K562 (cell line): ENCODE results near the gene LRRK2. TPM values are rescaled to one million over a fixed set of nuclear protein-coding genes. Genes with fewer than 3 reads are reported as not detected.

Experiments used
- ATAC-seq: fragments of 200-7000 bp; cut with Tn5 transposase; 3 replicates; pipeline ENCODE4 v1.9.1; 2020; ENCODE audit warnings: moderate library complexity
- BruUV-seq: library from RNA; stranded (reverse); fragments of 400-500 nt; replicated peaks from 2 replicates; lab custom pipeline; 2021; lab: Mats Ljungman, UMichigan
- CTCF ChIA-PET: fragments of 300-600 bp; formaldehyde crosslinking; extraction: SDS; loops from one replicate; lab custom pipeline; 2021; ENCODE audit warnings: low intra/inter-chr PET ratio; lab: Yijun Ruan, JAX
- POLR2A ChIA-PET: fragments of 300-600, 350-650 bp; sonication (Branson Sonifier 250); formaldehyde crosslinking; extraction: SDS; loops from one replicate; lab custom pipeline; 2021; ENCODE audit warnings: antibody characterized with exemption, inconsistent platforms; lab: Yijun Ruan, JAX
- DNase-seq, 4 experiments: peaks; one replicate each; pipeline versions ENCODE4 v3.0.0 to v3.0.0-alpha.2; 2011 to 2018; ENCODE audit warnings: low spot score in 3 of 4, mixed read lengths in 3 of 4; ENCODE audit errors: extremely low read depth in 1 of 4
- FAIRE-seq: peaks from 2 replicates; lab custom pipeline; 2011; peaks lifted over from hg19 to GRCh38; lab: Jason Lieb, UNC
- H2AFZ ChIP-seq: 2 replicates; pipeline ENCODE4 v1.6.0; 2011; ENCODE audit warnings: low read depth, low read length, control low read depth, inconsistent platforms
- H3K27ac ChIP-seq: fragments of 200-600 bp; 3 replicates; pipeline ENCODE4 v1.8.0; 2011; ENCODE audit warnings: low read depth, mild to moderate bottlenecking, control low read depth, inconsistent platforms, low read length, moderate library complexity, mixed read lengths; ENCODE audit errors: extremely low read depth
- H3K27me3 ChIP-seq, 2 experiments: fragments of 300-600 bp in 1 of 2; 2 replicates in 1 of 2; 3 replicates in 1 of 2; pipeline versions ENCODE4 v1.6.0 to v1.8.0; 2011; ENCODE audit warnings: inconsistent platforms in 2 of 2, low read length in 2 of 2, mild to moderate bottlenecking in 1 of 2, mixed read lengths in 1 of 2, moderate library complexity in 1 of 2; ENCODE audit not compliant: control insufficient read depth in 2 of 2, insufficient read depth in 2 of 2
- H3K36me3 ChIP-seq: fragments of 300-600 bp; 3 replicates; pipeline ENCODE4 v1.8.0; 2011; ENCODE audit warnings: mild to moderate bottlenecking, low read length, inconsistent platforms; ENCODE audit not compliant: control insufficient read depth, insufficient read depth
- H3K4me1 ChIP-seq, 2 experiments: fragments of 200-600 bp in 1 of 2; replicated peaks in 1 of 2; 2 replicates in 1 of 2; 3 replicates in 1 of 2; pipeline versions ENCODE4 v1.5.1 to v1.8.0; 2011; ENCODE audit warnings: inconsistent platforms in 2 of 2, low read length in 2 of 2, mild to moderate bottlenecking in 1 of 2, mixed read lengths in 1 of 2, moderate library complexity in 1 of 2; ENCODE audit not compliant: control insufficient read depth in 2 of 2, insufficient read depth in 2 of 2
- H3K4me2 ChIP-seq: 2 replicates; pipeline ENCODE4 v1.6.1; 2011; ENCODE audit warnings: low read length, control low read depth, inconsistent platforms, mixed read lengths; ENCODE audit not compliant: insufficient read depth
- H3K4me3 ChIP-seq: fragments of 200-600 bp; sonication (generic), shearing (Covaris generic); 2 replicates; pipeline ENCODE4 v1.5.1; 2016; ENCODE audit warnings: control low read depth, inconsistent platforms
- H3K79me2 ChIP-seq: fragments of 200-600 bp; 3 replicates; pipeline ENCODE4 v1.8.0; 2011; ENCODE audit warnings: low read length, inconsistent platforms; ENCODE audit not compliant: control insufficient read depth, insufficient read depth
- H3K9ac ChIP-seq, 2 experiments: 2 replicates each; pipeline versions ENCODE4 v1.6.0 to v1.6.1; 2011; ENCODE audit warnings: low read depth in 2 of 2, low read length in 2 of 2, control low read depth in 1 of 2, inconsistent platforms in 1 of 2, mild to moderate bottlenecking in 1 of 2, mixed read lengths in 1 of 2; ENCODE audit not compliant: insufficient read depth in 1 of 2
- H3K9me1 ChIP-seq: one replicate; pipeline ENCODE4 v1.6.0; 2011; ENCODE audit warnings: inconsistent platforms, mild to moderate bottlenecking, low read length, moderate library complexity; ENCODE audit not compliant: control insufficient read depth, insufficient read depth
- H3K9me3 ChIP-seq: replicated peaks from 2 replicates; pipeline ENCODE4 v1.5.1; 2011; ENCODE audit warnings: low read depth, low read length, inconsistent platforms; ENCODE audit not compliant: control insufficient read depth, insufficient read depth
- H4K20me1 ChIP-seq: replicated peaks from 2 replicates; pipeline ENCODE4 v1.6.1; 2011; ENCODE audit warnings: low read length, inconsistent platforms, mixed read lengths; ENCODE audit not compliant: control insufficient read depth, insufficient read depth
- BRF2 ChIP-seq: IDR thresholded peaks from 3 replicates; pipeline ENCODE4 v1.6.1; 2011; ENCODE audit warnings: borderline replicate concordance, mild to moderate bottlenecking; ENCODE audit not compliant: insufficient read length, insufficient read depth
- FOSL1 ChIP-seq: fragments of 200-800 bp; sonication (Bioruptor generic); conservative IDR thresholded peaks from 2 replicates; pipeline ENCODE4 v1.6.1; 2016; ENCODE audit warnings: missing genetic modification characterization, missing compliant biosample characterization
- POLR2H ChIP-seq: IDR thresholded peaks from 2 replicates; pipeline ENCODE4 v1.6.1; 2016; ENCODE audit warnings: missing genetic modification characterization, low read depth, mild to moderate bottlenecking, control low read depth, missing compliant biosample characterization, moderate library complexity
- RUNX1 ChIP-seq: sonication (generic); IDR thresholded peaks from 2 replicates; pipeline ENCODE4 v1.6.1; 2016; ENCODE audit warnings: antibody characterized with exemption, low read depth
- WGBS: fragments of 100-300 bp; shearing (Covaris generic); methylation state at CpG from one replicate; pipeline ENCODE4 v1.1.6; 2016; ENCODE audit warnings: low coverage, mixed read lengths; ENCODE audit not compliant: insufficient coverage; ENCODE audit errors: missing lambda C conversion rate; 5-methylcytosine and 5-hydroxymethylcytosine counted together
- in situ Hi-C: fragments of 300-500 bp; cut with MboI; formaldehyde crosslinking; loops from 4 replicates; pipeline ENCODE4 v1.15.0; 2018; ENCODE audit warnings: inconsistent platforms, mixed read lengths
- intact Hi-C: fragments of 100-400 bp; cut with micrococcal nuclease; formaldehyde crosslinking; loops from 2 replicates; pipeline ENCODE4 v1.14.2; 2022
- polyA plus RNA-seq, 8 experiments: library from polyadenylated mRNA; depleted of rRNA in 4 of 8; stranded (reverse) in 5 of 8; unstranded in 3 of 8; fragments of >200 nt; fragmentation: Nextera tagmentation in 2 of 8; fragmentation: Illumina TruSeq in 1 of 8; extraction: Ambion mirVana in 2 of 8; extraction: Trizol in 1 of 8; gene quantifications; 2 replicates each; pipeline versions ENCODE4 v1.2.1 to v1.2.3, GENCODE V29; 2011 to 2014; ENCODE audit warnings: inconsistent platforms in 1 of 8, missing spikeins in 1 of 8
- total RNA-seq, 7 experiments: library from RNA; depleted of rRNA in 6 of 7; stranded (reverse); fragments of >200 nt in 6 of 7; fragmentation: Illumina TruSeq in 2 of 7; extraction: Trizol in 2 of 7; gene quantifications; 2 replicates each; pipeline versions ENCODE4 v1.2.1 to v1.2.3, GENCODE V29; 2011 to 2021; ENCODE audit warnings: low replicate concordance in 1 of 7

The LRRK2 gene
- total and polyA plus RNA-seq, 9 of the 15 experiments (the other 6 are each of a cell fraction or from before 2014, with no cell fraction given): 0.03 to 0.89 (median 0.31) TPM

- FAIRE-seq (no peak), ATAC-seq (no peak), DNase-seq (no peak)
- Histone ChIP-seq H3K36me3 (no peaks in the 10 kb centered on the region), H3K27ac (no peak overlapping the region), H3K4me1 (no peaks in the 10 kb centered on the region), H3K27me3 (no peaks in the 10 kb centered on the region), H3K4me2 (no peak overlapping the region), H3K9me3 (no peaks in the 10 kb centered on the region), H3K4me3 (no peak overlapping the region), H3K9me1 (no peaks in the 10 kb centered on the region), H4K20me1 (no peaks in the 10 kb centered on the region), H3K79me2 (no peaks in the 10 kb centered on the region), H3K9ac (no peak overlapping the region), H2AFZ (no peak overlapping the region)
- ChIA-PET CTCF (no interaction called here), POLR2A (no interaction called here)
- 0% methylated on average over 1 of the region's 1 CpG for WGBS
- no TSS peak for BruUV-seq
- in situ Hi-C loops: no loop called here
- intact Hi-C loops: no loop called here
- TF ChIP-seq BRF2: no peak
- no peak for TF ChIP-seq POLR2H (tag)
These were observed 7.8 kb downstream of the LRRK2 start for GRCh38 chr12:40232602-40233001.

GRCh38 chr12:40233741-40234367 is 9.1 kb downstream of the LRRK2 start:
- H3K79me2 ChIP-seq: no peaks in the 10 kb centered on the region
- in situ Hi-C loops: no loop called here

More at GRCh38 chr12:40233741-40234367, 9.1 kb downstream of the LRRK2 start:
- Histone ChIP-seq H3K9ac (no peak overlapping the region), H3K9me1 (no peaks in the 10 kb centered on the region), H3K4me2 (no peak overlapping the region), H3K4me1 (no peaks in the 10 kb centered on the region), H4K20me1 (no peaks in the 10 kb centered on the region), H3K4me3 (no peak overlapping the region), H3K27ac (no peak overlapping the region), H3K27me3 (no peaks in the 10 kb centered on the region), H3K36me3 (no peaks in the 10 kb centered on the region), H2AFZ (no peak overlapping the region), H3K9me3 (no peaks in the 10 kb centered on the region)
- no peak for TF ChIP-seq RUNX1
- TF ChIP-seq FOSL1 (tag): no peak
- no TSS peak for BruUV-seq
- ATAC-seq: no peak
- CTCF ChIA-PET: no interaction called here
- WGBS: 5% methylated on average over 3 of the region's 3 CpGs
- no peak for DNase-seq
- POLR2A ChIA-PET: no interaction called here
- FAIRE-seq: no peak
- intact Hi-C loops: no loop called here
